ENCODE data around the gene ZNF571. TPM values are rescaled to one million over a fixed set of nuclear protein-coding genes. Genes with fewer than 3 reads are reported as not detected.
A peak's percentile ranks its signal among the peaks of the same experiment; 100 is the strongest.

Gene ZNF571
- total RNA-seq: 1 to 10 TPM; 3.3 to 6.6 (median 4.5) TPM

- TF ChIP-seq CTCF (IDR thresholded peaks at IDR 0.05) (no peak), POLR2A (IDR thresholded peaks at IDR 0.05) (no peak)
- peak; percentile 94 to 99 for DNase-seq (ENCODE audit: low spot score in 2 of 2)
- intact Hi-C loops (cut with DNase I; ENCODE audit: low total_unique reads): no loop called here
- WGBS, 2 donors: 0% methylated on average over 42 to 44 of the region's 53 CpGs
- peak within 1 kb of the TSS; percentile 73 for H3K4me3 ChIP-seq (ENCODE audit: low read depth, poor library complexity, severe bottlenecking)
Measured at GRCh38 chr19:37594304-37594981, at the start of gene ZNF571, which contains the start of gene ZNF540. Gene ZNF571, minus strand, starts transcription at chr19:37594792. Its CDS starts 8,116 bp downstream, at chr19:37586676. Gene ZNF540, plus strand, starts transcription at chr19:37594876. Its CDS starts 3,572 bp downstream, at chr19:37598448.

GRCh38 chr19:37635076-37636056, 40.8 kb upstream of the ZNF571 start:
- no peak overlapping the region for H3K4me3 ChIP-seq (ENCODE audit: low read depth, poor library complexity, severe bottlenecking)
- WGBS, 2 donors: 91 to 95% methylated on average over 11 of the region's 11 CpGs
- no peak for DNase-seq (ENCODE audit: low spot score in 2 of 2)
- TF ChIP-seq POLR2A (IDR thresholded peaks at IDR 0.05) (no peak), CTCF (IDR thresholded peaks at IDR 0.05) (no peak)
- intact Hi-C loops (cut with DNase I; ENCODE audit: low total_unique reads): no loop called here

GRCh38 chr19:37594982-37595382, 390 bp upstream of the ZNF571 start:
- TF ChIP-seq POLR2A (IDR thresholded peaks at IDR 0.05): no peak
- TF ChIP-seq CTCF (IDR thresholded peaks at IDR 0.05): no peak
- DNase-seq (ENCODE audit: low spot score in 2 of 2): peak; percentile 50 to 91
- peak overlapping the region; percentile 73 for H3K4me3 ChIP-seq (ENCODE audit: low read depth, poor library complexity, severe bottlenecking)
- WGBS, 2 donors: 0 to 1% methylated on average over 12 to 20 of the region's 20 CpGs
- intact Hi-C loops (cut with DNase I; ENCODE audit: low total_unique reads): no loop called here

GRCh38 chr19:37593996-37594303, 642 bp downstream of the ZNF571 start:
- H3K4me3 ChIP-seq (ENCODE audit: low read depth, poor library complexity, severe bottlenecking): peak overlapping the region; percentile 73
- intact Hi-C loops (cut with DNase I; ENCODE audit: low total_unique reads): no loop called here
- whole genome bisulfite sequencing, 2 donors: 2% methylated on average over 9 of the region's 9 CpGs
- DNase-seq (ENCODE audit: low spot score in 2 of 2): no peak
- TF ChIP-seq CTCF (IDR thresholded peaks at IDR 0.05) (no peak), POLR2A (IDR thresholded peaks at IDR 0.05) (no peak)

GRCh38 chr19:37583340-37583739, 11.3 kb downstream of the ZNF571 start:
- TF ChIP-seq POLR2A (IDR thresholded peaks at IDR 0.05) (no peak), CTCF (IDR thresholded peaks at IDR 0.05) (no peak)
- no peak overlapping the region for H3K4me3 ChIP-seq (ENCODE audit: low read depth, poor library complexity, severe bottlenecking)
- DNase-seq (ENCODE audit: low spot score in 2 of 2): no peak
- 73 to 79% methylated on average over 2 of the region's 2 CpGs for whole genome bisulfite sequencing, 2 donors
- intact Hi-C loops (cut with DNase I; ENCODE audit: low total_unique reads): no loop called here

Measured in lower leg skin (tissue), 4 donors.